H1 (cell line): Measurements from ENCODE around the gene DPP8. TPM values are rescaled to one million over a fixed set of nuclear protein-coding genes. Genes with fewer than 3 reads are reported as not detected.

ENCODE experiments used
- CTCF ChIA-PET: fragments of 300-600 bp; sonication (Branson Sonifier 250); formaldehyde crosslinking; loops from one replicate; lab custom pipeline; 2021; ENCODE audit not compliant: partially characterized antibody; lab: Charles Lee
- POLR2A ChIA-PET: fragments of 300-600 bp; sonication (Branson Sonifier 250); formaldehyde crosslinking; loops from one replicate; lab custom pipeline; 2021; ENCODE audit warnings: inconsistent platforms; ENCODE audit not compliant: partially characterized antibody; lab: Charles Lee
- DNase-seq, 2 experiments: peaks; one replicate each; pipeline versions ENCODE4 v3.0.0 to v3.0.0-alpha.2; 2010 to 2022; ENCODE audit warnings: low spot score in 2 of 2, low read depth in 1 of 2, mixed read lengths in 1 of 2
- FAIRE-seq: peaks from 2 replicates; lab custom pipeline; 2011; peaks lifted over from hg19 to GRCh38; lab: Jason Lieb, UNC
- H2AFZ ChIP-seq: 2 replicates; pipeline ENCODE4 v1.8.1; 2012; ENCODE audit warnings: low read length, inconsistent platforms
- H2AK5ac ChIP-seq: 2 replicates; pipeline ENCODE4 v1.6.1; 2013; ENCODE audit warnings: low read depth, low read length
- H2BK120ac ChIP-seq: replicated peaks from 2 replicates; pipeline ENCODE3; 2013; ENCODE audit warnings: low read depth, low read length, inconsistent platforms
- H2BK12ac ChIP-seq: 2 replicates; pipeline ENCODE4 v1.6.1; 2013; ENCODE audit warnings: low read depth, low read length
- H2BK15ac ChIP-seq: 2 replicates; pipeline ENCODE4 v1.6.1; 2013; ENCODE audit warnings: low read length
- H2BK20ac ChIP-seq: 2 replicates; pipeline ENCODE4 v1.6.1; 2013; ENCODE audit warnings: low read length
- H2BK5ac ChIP-seq: 2 replicates; pipeline ENCODE4 v1.6.1; 2013; ENCODE audit warnings: low read depth, low read length
- H3K14ac ChIP-seq: 2 replicates; pipeline ENCODE4 v1.6.1; 2013; ENCODE audit warnings: inconsistent platforms; ENCODE audit not compliant: insufficient read length
- H3K18ac ChIP-seq: 2 replicates; pipeline ENCODE4 v1.6.1; 2013; ENCODE audit warnings: low read length; ENCODE audit errors: extremely low read depth
- H3K23ac ChIP-seq: 2 replicates; pipeline ENCODE4 v1.6.1; 2013; ENCODE audit warnings: inconsistent platforms; ENCODE audit not compliant: insufficient read length
- H3K23me2 ChIP-seq: 2 replicates; pipeline ENCODE4 v1.6.1; 2013; ENCODE audit warnings: low read depth, low read length
- H3K27ac ChIP-seq: 2 replicates; pipeline ENCODE4 v1.6.1; 2011; ENCODE audit warnings: low read depth, low read length, inconsistent platforms
- H3K27me3 ChIP-seq, 4 experiments: replicated peaks in 1 of 4; 1 replicate in 1 of 4; 2 replicates in 3 of 4; pipeline versions ENCODE4 v1.6.1 to v1.8.1; 2011 to 2013; ENCODE audit warnings: low read length in 3 of 4, mild to moderate bottlenecking in 3 of 4, inconsistent platforms in 2 of 4, mixed read lengths in 2 of 4, moderate library complexity in 1 of 4; ENCODE audit not compliant: control insufficient read depth in 3 of 4, insufficient read depth in 3 of 4; ENCODE audit errors: extremely low read depth in 1 of 4
- H3K36me3 ChIP-seq, 4 experiments: 2 replicates each; pipeline versions ENCODE4 v1.6.1 to v1.8.1; 2011 to 2013; ENCODE audit warnings: mild to moderate bottlenecking in 4 of 4, low read length in 3 of 4, moderate library complexity in 2 of 4, control low read depth in 1 of 4, inconsistent platforms in 1 of 4; ENCODE audit not compliant: insufficient read depth in 4 of 4, control insufficient read depth in 2 of 4
- H3K4ac ChIP-seq: replicated peaks from 2 replicates; pipeline ENCODE3; 2013; ENCODE audit warnings: low read length, low read depth, mixed read lengths, inconsistent platforms; ENCODE audit not compliant: insufficient read length
- H3K4me1 ChIP-seq, 4 experiments: replicated peaks in 1 of 4; 1 replicate in 1 of 4; 2 replicates in 3 of 4; pipeline versions ENCODE4 v1.6.1 to v1.8.1; 2011 to 2013; ENCODE audit warnings: low read length in 3 of 4, inconsistent platforms in 2 of 4, mixed read lengths in 1 of 4; ENCODE audit not compliant: insufficient read depth in 4 of 4, control insufficient read depth in 3 of 4
- H3K4me2 ChIP-seq, 2 experiments: 2 replicates each; pipeline versions ENCODE4 v1.6.1 to v1.8.1; 2011 to 2013; ENCODE audit warnings: low read depth in 2 of 2, low read length in 2 of 2, control low read depth in 1 of 2, inconsistent platforms in 1 of 2, mild to moderate bottlenecking in 1 of 2; ENCODE audit not compliant: insufficient read depth in 1 of 2
- H3K4me3 ChIP-seq, 4 experiments: fragments of 200-600, 300-600 bp in 1 of 4; sonication (generic), shearing (Covaris generic), sonication (Bioruptor Twin) in 1 of 4; 2 replicates each; pipeline versions ENCODE4 v1.5.1 to v1.8.1; 2011 to 2016; ENCODE audit warnings: low read length in 4 of 4, low read depth in 3 of 4, control low read depth in 2 of 4, inconsistent platforms in 2 of 4, mild to moderate bottlenecking in 2 of 4, mixed read lengths in 1 of 4, moderate library complexity in 1 of 4; ENCODE audit not compliant: insufficient read depth in 2 of 4; ENCODE audit errors: extremely low read depth in 1 of 4
- H3K56ac ChIP-seq: replicated peaks from 2 replicates; pipeline ENCODE3; 2013; ENCODE audit warnings: low read depth, mild to moderate bottlenecking, mixed read lengths, low read length, inconsistent platforms; ENCODE audit not compliant: insufficient read length
- H3K79me1 ChIP-seq: 2 replicates; pipeline ENCODE4 v1.6.1; 2013; ENCODE audit warnings: low read depth, low read length, control low read depth
- H3K79me2 ChIP-seq, 2 experiments: 2 replicates each; pipeline versions ENCODE4 v1.6.1 to v1.8.1; 2012 to 2013; ENCODE audit warnings: low read length in 2 of 2, mild to moderate bottlenecking in 2 of 2, inconsistent platforms in 1 of 2; ENCODE audit not compliant: insufficient read depth in 2 of 2, control insufficient read depth in 1 of 2
- H3K9ac ChIP-seq, 4 experiments: replicated peaks in 1 of 4; 1 replicate in 1 of 4; 2 replicates in 3 of 4; pipeline versions ENCODE4 v1.6.1 to v1.8.1; 2011 to 2013; ENCODE audit warnings: low read depth in 3 of 4, low read length in 3 of 4, control low read depth in 2 of 4, mild to moderate bottlenecking in 2 of 4, moderate library complexity in 2 of 4, inconsistent platforms in 1 of 4; ENCODE audit errors: extremely low read depth in 1 of 4
- H3K9me3 ChIP-seq, 2 experiments: 2 replicates each; pipeline versions ENCODE4 v1.6.1 to v1.8.1; 2012 to 2013; ENCODE audit warnings: mild to moderate bottlenecking in 2 of 2, moderate library complexity in 2 of 2, control low read depth in 1 of 2, inconsistent platforms in 1 of 2, low read depth in 1 of 2, low read length in 1 of 2, mixed read lengths in 1 of 2; ENCODE audit not compliant: insufficient read depth in 2 of 2
- H4K20me1 ChIP-seq, 2 experiments: replicated peaks in 1 of 2; 2 replicates each; pipeline versions ENCODE3 to v1.8.1; 2011 to 2013; ENCODE audit warnings: inconsistent platforms in 2 of 2, low read length in 2 of 2, mild to moderate bottlenecking in 1 of 2; ENCODE audit not compliant: insufficient read depth in 2 of 2, control insufficient read depth in 1 of 2
- H4K5ac ChIP-seq: 2 replicates; pipeline ENCODE4 v1.6.1; 2013; ENCODE audit warnings: low read length, low read depth, mixed read lengths, inconsistent platforms; ENCODE audit not compliant: insufficient read length
- H4K8ac ChIP-seq: 2 replicates; pipeline ENCODE4 v1.8.0; 2013; ENCODE audit warnings: mild to moderate bottlenecking, moderate library complexity, low read length, inconsistent platforms; ENCODE audit not compliant: insufficient read depth; ENCODE audit errors: extremely low read depth
- H4K91ac ChIP-seq: replicated peaks from 2 replicates; pipeline ENCODE3; 2013; ENCODE audit warnings: low read length, mixed read lengths, inconsistent platforms; ENCODE audit not compliant: insufficient read length
- ASH2L ChIP-seq: fragments of 200-600, 300-600 bp; sonication (generic); IDR thresholded peaks from one replicate; pipeline ENCODE4 v1.7.1; 2017; ENCODE audit warnings: low read length
- GABPA ChIP-seq: IDR thresholded peaks from 2 replicates; pipeline ENCODE4 v1.6.1; 2011; ENCODE audit warnings: mild to moderate bottlenecking, low read length, moderate library complexity, borderline replicate concordance; ENCODE audit not compliant: insufficient read depth
- HDAC2 ChIP-seq, 2 experiments: fragments of 300-600 bp in 1 of 2; sonication (generic) in 1 of 2; IDR thresholded peaks; 2 replicates each; pipeline ENCODE4 v1.6.1; 2011 to 2012; ENCODE audit warnings: low read depth in 2 of 2, low read length in 2 of 2, mild to moderate bottlenecking in 2 of 2, moderate library complexity in 2 of 2, borderline replicate concordance in 1 of 2, inconsistent platforms in 1 of 2
- SIRT6 ChIP-seq: IDR thresholded peaks from one replicate; pipeline ENCODE4 v1.7.1; 2012; ENCODE audit warnings: low read length, inconsistent platforms
- SIX5 ChIP-seq: IDR thresholded peaks from 2 replicates; pipeline ENCODE4 v1.6.1; 2011; ENCODE audit warnings: mild to moderate bottlenecking, low read depth, low read length
- TBP ChIP-seq: IDR thresholded peaks from 2 replicates; pipeline ENCODE4 v1.6.1; 2011; ENCODE audit warnings: low read depth, low read length, improper control_type of control experiment
- TCF12 ChIP-seq: IDR thresholded peaks from 2 replicates; pipeline ENCODE4 v1.6.1; 2011; ENCODE audit warnings: low read depth, mild to moderate bottlenecking, low read length
- TEAD4 ChIP-seq: IDR thresholded peaks from 2 replicates; pipeline ENCODE4 v1.6.1; 2012; ENCODE audit warnings: low read depth, low read length, inconsistent platforms, mixed read lengths
- WGBS, 2 experiments: shearing (Covaris generic) in 1 of 2; methylation state at CpG; one replicate each; pipeline versions ENCODE4 v1.1.6 to v1.1.7; 2013 to 2015; ENCODE audit warnings: low lambda C conversion rate in 2 of 2, mixed read lengths in 2 of 2, inconsistent platforms in 1 of 2, low coverage in 1 of 2, missing lambda C conversion rate in 1 of 2; ENCODE audit not compliant: insufficient replicate concordance in 2 of 2, insufficient coverage in 1 of 2, insufficient read length in 1 of 2; ENCODE audit errors: extremely low coverage in 1 of 2, missing lambda C conversion rate in 1 of 2; 5-methylcytosine and 5-hydroxymethylcytosine counted together
- polyA plus RNA-seq, 7 experiments: library from polyadenylated mRNA; depleted of rRNA in 3 of 7; stranded (reverse) in 5 of 7; unstranded in 2 of 7; fragments of >200 nt in 5 of 7; fragments of 200-250 nt in 2 of 7; gene quantifications; 1 replicate in 5 of 7; 2 replicates in 1 of 7; 4 replicates in 1 of 7; pipeline versions ENCODE4 v1.2.1 to v1.2.3, GENCODE V29; 2011 to 2013; ENCODE audit warnings: missing spikeins in 2 of 7, mixed read lengths in 2 of 7
- total RNA-seq: library from RNA; stranded (reverse); fragmentation: NEBNext Ultra II Directional; extraction: Animal tissue kit (Norgen Biotek cat#: 25700); gene quantifications from 2 replicates; pipeline ENCODE4 v1.2.1, GENCODE V29; 2021

The DPP8 gene
- total and polyA plus RNA-seq, 2 of the 8 experiments (the other 6 are each of a cell fraction or from before 2014, with no cell fraction given) = 9.9 to 26.0 TPM

DNA sequence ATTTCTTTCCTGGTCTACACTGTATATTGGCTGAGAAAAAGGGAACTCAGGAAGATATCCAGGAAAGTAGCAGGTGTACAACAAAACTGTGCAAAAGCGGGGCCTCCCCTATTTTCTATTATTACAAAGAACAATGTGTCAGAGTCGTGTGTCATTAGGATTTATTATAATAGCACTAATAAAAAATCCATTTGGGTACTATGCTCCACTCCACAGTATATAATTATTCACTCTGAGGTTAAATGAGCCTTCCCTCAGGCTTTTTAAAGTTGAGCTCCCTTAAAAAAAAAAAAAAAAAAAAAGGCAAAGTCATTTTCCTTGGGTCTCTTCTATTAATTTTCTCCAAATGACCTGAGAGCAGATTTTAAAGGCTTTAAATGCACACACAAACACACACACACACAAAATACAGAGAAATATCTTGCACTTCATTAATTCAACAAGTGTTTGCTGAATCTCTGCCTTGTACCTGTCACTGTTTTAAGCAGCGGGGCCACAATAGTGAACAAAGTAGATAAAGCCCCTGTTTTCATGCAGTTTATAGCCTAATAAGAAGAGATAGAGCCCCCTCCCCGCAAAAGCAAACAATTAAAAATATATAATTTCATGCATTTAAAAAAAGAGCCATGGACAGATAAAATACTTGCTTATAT is 1.3 kb upstream of the DPP8 start:
- Histone ChIP-seq H2BK5ac (no peak overlapping the region), H4K8ac (no peak overlapping the region), H2BK120ac (no peak overlapping the region), H3K36me3 (peaks cover 0 to 2% (median 0%) of the 10 kb centered on the region in 4 experiments; a peak in 2 of 8 replicates), H3K4me2 (no peak overlapping the region), H4K5ac (no peak overlapping the region), H3K79me2 (peaks cover 7 to 30% of the 10 kb centered on the region in 2 experiments), H3K27me3 (no peaks in the 10 kb centered on the region), H3K23me2 (0 out of 2 replicates have a peak, but pooled peaks cover 2% of the 10 kb centered on the region), H2AK5ac (no peak overlapping the region), H3K79me1 (peaks cover 6% of the 10 kb centered on the region), H3K9me3 (no peaks in the 10 kb centered on the region), H3K27ac (no peak overlapping the region), H3K23ac (no peak overlapping the region), H3K9ac (no peak overlapping the region), H2BK12ac (no peak overlapping the region), H2AFZ (no peak overlapping the region), H3K56ac (no peak overlapping the region), H4K20me1 (peaks cover 1 to 3% of the 10 kb centered on the region in 2 experiments), H3K14ac (no peak overlapping the region), H2BK20ac (no peak overlapping the region), H3K18ac (no peak overlapping the region), H3K4ac (no peak overlapping the region), H4K91ac (no peak overlapping the region), H2BK15ac (no peak overlapping the region), H3K4me3 (no peak overlapping the region), H3K4me1 (peaks cover 1 to 3% (median 2%) of the 10 kb centered on the region in 4 experiments; a peak in 5 of 7 replicates)
- TF ChIP-seq ASH2L (no peak), SIRT6 (no peak), TBP (no peak), TEAD4 (no peak), SIX5 (no peak), TCF12 (no peak), HDAC2 (IDR thresholded peaks at IDR 0.05; ENCODE audit: borderline replicate concordance in 1 of 2, low read depth in 2 of 2, low read length in 2 of 2) (no peak), GABPA (no peak)
- DNase-seq (no peak), FAIRE-seq (no peak)
- ChIA-PET CTCF (interaction anchor here (0.6 to 1.3 kb wide), 4 partner anchors 17 to 749 kb away, joined by 3 read pairs; no protein-coding TSS in a partner anchor), POLR2A (interaction anchor here (0.6 to 3.0 kb wide), 3 partner anchors 9 to 101 kb away, joined by 3 to 9 read pairs (median 3); no protein-coding TSS in a partner anchor)
- WGBS, 2 experiments = 87% methylated on average over 4 of the region's 4 CpGs; no CpG with 5 or more reads in 1 of the 2 experiments
